ENCODE measurements around the gene PCDH15.

The PCDH15 gene

GRCh38 chr10:54722075-54722474, 79.0 kb downstream of the PCDH15 start:
- no peak for DNase-seq (ENCODE audit: low read depth)
- no peak overlapping the region for H3K4me3 ChIP-seq (ENCODE audit: low read depth, low read length)
- TF ChIP-seq CTCF (conservative IDR thresholded peaks at IDR 0.05; ENCODE audit: low read depth, low read length): no peak

DNA sequence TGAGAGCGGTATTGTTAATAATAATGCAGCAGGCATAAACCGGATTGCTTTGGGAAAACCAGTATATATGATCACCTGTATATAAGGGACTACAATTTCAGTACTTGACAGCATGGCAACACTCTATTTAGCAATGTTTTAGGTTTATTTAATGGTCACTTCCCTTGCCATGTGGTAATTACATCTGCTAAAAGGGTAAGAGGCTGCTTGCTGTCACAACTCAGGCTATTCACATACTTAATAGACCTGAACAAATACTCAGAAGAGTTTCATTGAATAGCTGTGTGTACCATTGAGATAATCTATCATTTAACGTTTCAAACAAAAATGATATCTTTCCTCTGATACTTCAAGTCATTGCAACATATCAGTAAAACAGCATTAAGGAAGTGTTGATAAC, 90.1 kb downstream of the PCDH15 start:
- H3K4me3 ChIP-seq (ENCODE audit: low read depth, low read length): no peak overlapping the region
- no peak for TF ChIP-seq CTCF (conservative IDR thresholded peaks at IDR 0.05; ENCODE audit: low read depth, low read length)
- DNase-seq (ENCODE audit: low read depth): no peak

DNA sequence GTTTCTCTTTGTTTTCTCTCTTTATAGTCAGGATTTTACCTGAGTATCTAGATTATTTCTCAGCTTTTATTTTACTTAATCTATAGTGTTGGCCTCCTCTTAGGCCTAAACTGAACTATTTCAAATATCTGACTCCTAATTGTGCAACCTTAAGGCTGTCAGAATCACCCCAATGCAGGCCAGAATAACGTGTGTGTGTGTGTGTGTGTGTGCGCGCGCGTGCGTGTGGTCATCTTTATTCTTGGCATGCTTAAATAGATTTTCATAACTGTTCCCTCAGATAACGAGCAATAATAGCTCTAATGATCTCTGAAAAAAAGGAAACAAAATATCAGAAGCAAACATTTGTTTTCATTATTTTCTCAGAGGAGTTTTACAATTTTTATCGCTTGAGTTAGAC, 92.4 kb downstream of the PCDH15 start:
- DNase-seq (ENCODE audit: low read depth): no peak
- H3K4me3 ChIP-seq (ENCODE audit: low read depth, low read length): no peak overlapping the region
- TF ChIP-seq CTCF (conservative IDR thresholded peaks at IDR 0.05; ENCODE audit: low read depth, low read length): no peak

GRCh38 chr10:54708021-54708420, 93.0 kb downstream of the PCDH15 start:
- TF ChIP-seq CTCF (conservative IDR thresholded peaks at IDR 0.05; ENCODE audit: low read depth, low read length): no peak
- no peak for DNase-seq (ENCODE audit: low read depth)
- H3K4me3 ChIP-seq (ENCODE audit: low read depth, low read length): no peak overlapping the region

DNA sequence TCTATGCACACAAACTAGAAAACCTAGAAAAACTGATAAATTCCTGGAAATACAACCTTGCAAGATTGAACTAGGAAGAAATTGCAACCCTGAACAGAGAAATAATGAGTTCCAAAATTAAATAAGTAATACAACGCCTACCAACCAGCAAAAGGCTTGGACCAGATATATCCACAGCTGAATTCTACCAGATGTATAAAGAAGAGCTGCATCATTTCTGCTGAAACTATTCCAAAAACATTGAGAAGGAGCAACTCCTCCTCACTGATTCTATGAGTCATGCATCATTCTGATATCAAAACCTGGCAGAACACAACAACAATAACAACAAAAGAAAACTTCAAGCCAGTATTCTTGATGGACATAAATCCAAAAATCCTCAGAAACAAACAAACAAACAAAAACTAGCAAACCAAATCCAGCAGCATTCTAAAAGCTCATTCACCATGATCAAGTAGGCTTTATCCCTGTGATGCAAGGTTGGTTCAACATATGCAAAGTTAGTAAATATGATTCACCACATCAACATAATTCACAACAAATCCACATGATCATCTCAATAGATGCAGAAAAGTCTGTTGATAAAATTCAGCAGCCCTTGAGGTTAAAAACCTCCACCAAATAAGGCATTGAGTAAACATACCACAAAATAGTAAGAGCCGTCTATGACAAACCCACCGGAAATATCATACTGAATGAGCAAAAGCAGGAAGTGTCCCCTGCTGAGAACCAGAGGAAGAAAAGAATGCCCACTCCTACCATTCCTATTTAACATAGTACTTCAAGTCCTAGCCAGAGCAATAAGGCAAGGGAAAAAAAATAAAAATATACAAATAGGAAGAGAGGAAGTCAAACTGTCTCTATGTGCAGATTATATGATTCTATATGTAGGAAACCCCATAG, 98.2 kb downstream of the PCDH15 start:
- no peak overlapping the region for H3K4me3 ChIP-seq (ENCODE audit: low read depth, low read length)
- DNase-seq (ENCODE audit: low read depth): peak; percentile 46
- TF ChIP-seq CTCF (conservative IDR thresholded peaks at IDR 0.05; ENCODE audit: low read depth, low read length): no peak

DNA sequence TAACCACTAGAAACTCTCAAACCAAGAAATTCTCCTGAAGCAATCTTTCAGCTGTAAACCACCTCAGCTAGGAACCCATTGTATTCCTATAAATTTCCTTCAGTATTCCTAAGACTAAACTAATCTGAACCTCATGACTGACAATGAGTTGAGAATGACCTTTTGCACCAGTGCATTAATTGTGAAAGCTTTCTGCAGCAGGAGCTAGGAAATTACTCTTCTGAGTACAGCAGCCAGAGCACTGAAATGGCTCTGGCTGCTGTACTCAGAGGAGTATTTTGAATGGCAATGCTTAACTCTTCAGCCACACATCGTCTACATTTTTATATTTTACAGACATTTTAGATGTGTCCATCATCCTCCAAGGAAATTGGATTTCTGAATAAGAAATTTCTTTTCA, 109.7 kb downstream of the PCDH15 start:
- DNase-seq (ENCODE audit: low read depth): no peak
- no peak for TF ChIP-seq CTCF (conservative IDR thresholded peaks at IDR 0.05; ENCODE audit: low read depth, low read length)
- no peak overlapping the region for H3K4me3 ChIP-seq (ENCODE audit: low read depth, low read length)

GRCh38 chr10:54682554-54682953, 118.5 kb downstream of the PCDH15 start:
- H3K4me3 ChIP-seq (ENCODE audit: low read depth, low read length): no peak overlapping the region
- no peak for DNase-seq (ENCODE audit: low read depth)
- no peak for TF ChIP-seq CTCF (conservative IDR thresholded peaks at IDR 0.05; ENCODE audit: low read depth, low read length)
